Right lobe of liver (tissue), 6 donors: ENCODE results near the gene DDC. TPM values are rescaled to one million over a fixed set of nuclear protein-coding genes. Genes with fewer than 3 reads are reported as not detected.

ENCODE experiments used
- ATAC-seq, 4 donors: fragments of 200-7000 bp; cut with Tn5 transposase; one replicate each; pipeline ENCODE4 v1.9.1; 2020; ENCODE audit warnings: mild to moderate bottlenecking in 4 of 4, moderate library complexity in 4 of 4
- DNase-seq, 3 donors: peaks; one replicate each; pipeline ENCODE4 v3.0.0-alpha.2; 2020
- H3K27ac ChIP-seq, 3 donors: fragments of 200-600 bp; one replicate each; pipeline ENCODE4 v1.8.0; 2022
- H3K27me3 ChIP-seq, 2 donors: fragments of 200-600 bp; one replicate each; pipeline ENCODE4 v1.8.0; 2022
- H3K36me3 ChIP-seq, 4 donors: fragments of 200-600 bp; sonication (generic) in 1 of 4; one replicate each; pipeline versions ENCODE4 v1.5.1 to v1.8.0; 2017 to 2022; ENCODE audit warnings: control low read depth in 1 of 4
- H3K4me1 ChIP-seq, 4 donors: fragments of 200-600 bp; sonication (generic) in 1 of 4; one replicate each; pipeline versions ENCODE4 v1.5.1 to v1.8.0; 2017 to 2022; ENCODE audit warnings: control low read depth in 1 of 4
- H3K4me3 ChIP-seq, 3 donors: fragments of 200-600 bp; one replicate each; pipeline ENCODE4 v1.8.0; 2022
- H3K9me3 ChIP-seq, 4 donors: fragments of 200-600 bp; sonication (generic) in 1 of 4; one replicate each; pipeline versions ENCODE4 v1.5.1 to v1.8.0; 2017 to 2022; ENCODE audit warnings: control low read depth in 1 of 4
- CTCF ChIP-seq, 4 donors: fragments of 200-600 bp in 3 of 4; fragments of 450-650 bp in 1 of 4; IDR thresholded peaks; one replicate each; pipeline versions ENCODE4 v1.5.1 to v1.8.0; 2016 to 2022; ENCODE audit warnings: antibody characterized with exemption in 4 of 4, mild to moderate bottlenecking in 2 of 4
- POLR2A ChIP-seq: fragments of 450-650 bp; IDR thresholded peaks from one replicate; pipeline ENCODE4 v1.6.1; 2017; ENCODE audit warnings: antibody characterized with exemption, mild to moderate bottlenecking
- WGBS: methylation state at CpG from one replicate; pipeline ENCODE4 v1.1.6; 2018; ENCODE audit warnings: low coverage, low lambda C conversion rate; ENCODE audit not compliant: insufficient coverage; ENCODE audit errors: missing lambda C conversion rate; 5-methylcytosine and 5-hydroxymethylcytosine counted together
- intact Hi-C, 2 donors: fragments of 100-400 bp; cut with DNase I; formaldehyde crosslinking; loops; one replicate each; pipeline versions ENCODE4 v1.11.2 to v1.14.1; 2022
- total RNA-seq, 6 experiments: library from RNA; depleted of rRNA in 2 of 6; stranded (reverse); fragments of >200 nt in 2 of 6; fragmentation: NEBNext Ultra II Directional in 3 of 6; extraction: Animal tissue kit (Norgen Biotek cat#: 25700) in 3 of 6; gene quantifications; one replicate each; pipeline versions ENCODE4 v1.1.0 to v1.2.4, GENCODE V29; 2016 to 2023
- donor health status: DM: no; HTN: yes; CAD: no.
- donor health status: DM: no; HTN: no; CAD: no.
- donor health status: DM: no; HTN: no; CAD: no.
- donor health status: DM: no; HTN: yes; CAD: no.
- donor health status: DM: no; HTN: yes; CAD: no.

DDC gene
- total RNA-seq, 6 experiments from 2014 or later, result 37.9 to 75.7 (median 45.2) TPM

- TF ChIP-seq CTCF (IDR thresholded peaks at IDR 0.05) (no peak), POLR2A (no peak)
- 77% methylated on average over 4 of the region's 7 CpGs for WGBS
- H3K9me3 ChIP-seq, result no peaks in the 10 kb centered on the region
- intact Hi-C loops, result no loop called here
- no peak overlapping the region for H3K27ac ChIP-seq
- DNase-seq, result no peak
- H3K27me3 ChIP-seq, result no peaks in the 10 kb centered on the region
- peaks cover 0 to 46% (median 20%) of the 10 kb centered on the region in 4 donors for H3K36me3 ChIP-seq
- H3K4me3 ChIP-seq, result no peak overlapping the region
- H3K4me1 ChIP-seq, result no peaks in the 10 kb centered on the region
- ATAC-seq, result no peak
Measured at GRCh38 chr7:50594734-50595485, 29.7 kb upstream of the DDC start.

GRCh38 chr7:50594136-50594535, 28.9 kb upstream of the DDC start:
- peaks cover 0 to 46% (median 20%) of the 10 kb centered on the region in 4 donors for H3K36me3 ChIP-seq
- 57% methylated on average over 2 of the region's 4 CpGs for WGBS

GRCh38 chr7:50592940-50593339, 27.7 kb upstream of the DDC start:
- H3K4me1 ChIP-seq, result no peaks in the 10 kb centered on the region

More at GRCh38 chr7:50594136-50594535, 28.9 kb upstream of the DDC start:
- H3K4me1 ChIP-seq, result no peaks in the 10 kb centered on the region
- ATAC-seq (no peak), DNase-seq (no peak)
- no peak overlapping the region for H3K27ac ChIP-seq
- intact Hi-C loops, result no loop called here
- no peak for TF ChIP-seq POLR2A
- TF ChIP-seq CTCF (IDR thresholded peaks at IDR 0.05), result no peak
- no peaks in the 10 kb centered on the region for H3K27me3 ChIP-seq
- H3K9me3 ChIP-seq, result no peaks in the 10 kb centered on the region
- H3K4me3 ChIP-seq, result no peak overlapping the region

More at GRCh38 chr7:50592940-50593339, 27.7 kb upstream of the DDC start:
- no peak overlapping the region for H3K27ac ChIP-seq
- ATAC-seq (no peak), DNase-seq (no peak)
- intact Hi-C loops, result no loop called here
- TF ChIP-seq POLR2A (no peak), CTCF (IDR thresholded peaks at IDR 0.05) (no peak)
- WGBS, result 96% methylated on average over 9 of the region's 13 CpGs
- no peak overlapping the region for H3K4me3 ChIP-seq
- H3K36me3 ChIP-seq, result peaks cover 0 to 39% (median 17%) of the 10 kb centered on the region in 4 donors
- no peaks in the 10 kb centered on the region for H3K27me3 ChIP-seq
- no peaks in the 10 kb centered on the region for H3K9me3 ChIP-seq
